Neutrophil (primary cell): ENCODE measurements around the gene ZNF574.

Experiments
- H3K27ac ChIP-seq: fragments of 200-600 bp; sonication (generic); 2 replicates; pipeline ENCODE4 v1.5.1; 2016; ENCODE audit warnings: mild to moderate bottlenecking, moderate library complexity
- H3K27me3 ChIP-seq: fragments of 200-600 bp; sonication (generic); 2 replicates; pipeline ENCODE4 v1.6.0; 2016; ENCODE audit warnings: mild to moderate bottlenecking
- H3K36me3 ChIP-seq: fragments of 200-600 bp; sonication (generic); 2 replicates; pipeline ENCODE4 v1.5.1; 2017
- H3K4me1 ChIP-seq, 2 experiments: fragments of 200-600 bp in 1 of 2; sonication (generic) in 1 of 2; 1 replicate in 1 of 2; 2 replicates in 1 of 2; pipeline versions ENCODE4 v1.5.1 to v1.6.1; 2013 to 2016; ENCODE audit warnings: low read depth in 1 of 2, low read length in 1 of 2, mild to moderate bottlenecking in 1 of 2, moderate library complexity in 1 of 2; ENCODE audit not compliant: control insufficient read depth in 1 of 2, insufficient read depth in 1 of 2
- H3K4me3 ChIP-seq, 2 experiments: fragments of 200-600 bp in 1 of 2; sonication (generic) in 1 of 2; 1 replicate in 1 of 2; 2 replicates in 1 of 2; pipeline ENCODE4 v1.5.1; 2013 to 2016; ENCODE audit warnings: low read depth in 1 of 2, low read length in 1 of 2, mild to moderate bottlenecking in 1 of 2, moderate library complexity in 1 of 2
- H3K9me3 ChIP-seq: fragments of 200-600 bp; sonication (generic); 2 replicates; pipeline ENCODE4 v1.5.1; 2016
- TF ChIP-seq, protein P1 (sequence below): fragments of 200-600 bp; sonication (generic); IDR thresholded peaks from 2 replicates; pipeline ENCODE4 v1.5.1; 2016; ENCODE audit warnings: antibody characterized with exemption

The ZNF574 gene

DNA sequence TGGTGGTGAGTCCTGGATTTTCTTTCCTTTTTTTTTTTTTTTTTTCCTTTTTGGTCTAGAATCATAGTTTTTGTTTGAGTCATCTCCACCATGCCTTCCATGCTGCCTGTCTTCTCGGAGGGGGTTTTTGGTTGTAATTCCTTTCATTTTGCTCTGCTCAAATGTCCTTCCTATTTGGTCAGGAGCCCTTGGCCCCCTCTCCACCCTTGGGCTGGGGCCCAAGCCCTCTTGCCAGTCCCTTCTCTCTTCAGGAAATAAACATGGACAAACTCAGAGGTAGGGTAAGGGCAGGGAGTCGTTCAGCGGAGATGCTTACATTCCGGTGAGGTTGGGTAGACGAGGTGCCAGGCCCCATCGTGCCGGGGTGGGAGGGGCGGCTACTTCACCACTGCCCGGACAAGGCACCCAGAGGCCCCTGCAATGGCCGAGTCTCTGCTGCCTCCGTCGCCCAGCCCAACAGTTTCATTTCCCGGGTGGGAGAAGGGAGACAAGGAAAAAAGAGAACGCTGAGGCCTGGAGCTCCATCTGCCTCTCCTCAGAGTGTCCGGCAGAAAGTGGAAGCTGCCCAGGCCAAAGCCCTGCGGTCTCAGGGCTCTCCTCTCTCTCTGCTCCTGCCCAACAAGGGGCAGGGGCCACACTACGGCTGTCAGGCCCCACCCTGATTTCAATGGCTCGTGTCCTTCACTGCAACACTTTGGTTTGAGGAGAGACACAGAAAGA is 12.7 kb downstream of the ZNF574 start:
- TF ChIP-seq, protein P1, sequence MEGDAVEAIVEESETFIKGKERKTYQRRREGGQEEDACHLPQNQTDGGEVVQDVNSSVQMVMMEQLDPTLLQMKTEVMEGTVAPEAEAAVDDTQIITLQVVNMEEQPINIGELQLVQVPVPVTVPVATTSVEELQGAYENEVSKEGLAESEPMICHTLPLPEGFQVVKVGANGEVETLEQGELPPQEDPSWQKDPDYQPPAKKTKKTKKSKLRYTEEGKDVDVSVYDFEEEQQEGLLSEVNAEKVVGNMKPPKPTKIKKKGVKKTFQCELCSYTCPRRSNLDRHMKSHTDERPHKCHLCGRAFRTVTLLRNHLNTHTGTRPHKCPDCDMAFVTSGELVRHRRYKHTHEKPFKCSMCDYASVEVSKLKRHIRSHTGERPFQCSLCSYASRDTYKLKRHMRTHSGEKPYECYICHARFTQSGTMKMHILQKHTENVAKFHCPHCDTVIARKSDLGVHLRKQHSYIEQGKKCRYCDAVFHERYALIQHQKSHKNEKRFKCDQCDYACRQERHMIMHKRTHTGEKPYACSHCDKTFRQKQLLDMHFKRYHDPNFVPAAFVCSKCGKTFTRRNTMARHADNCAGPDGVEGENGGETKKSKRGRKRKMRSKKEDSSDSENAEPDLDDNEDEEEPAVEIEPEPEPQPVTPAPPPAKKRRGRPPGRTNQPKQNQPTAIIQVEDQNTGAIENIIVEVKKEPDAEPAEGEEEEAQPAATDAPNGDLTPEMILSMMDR, result no peak
- no peaks in the 10 kb centered on the region for H3K36me3 ChIP-seq
- no peaks in the 10 kb centered on the region for H3K4me1 ChIP-seq
- H3K9me3 ChIP-seq, result no peaks in the 10 kb centered on the region
- no peaks in the 10 kb centered on the region for H3K27me3 ChIP-seq
- H3K4me3 ChIP-seq, result no peak overlapping the region
- H3K27ac ChIP-seq, result no peak overlapping the region

DNA sequence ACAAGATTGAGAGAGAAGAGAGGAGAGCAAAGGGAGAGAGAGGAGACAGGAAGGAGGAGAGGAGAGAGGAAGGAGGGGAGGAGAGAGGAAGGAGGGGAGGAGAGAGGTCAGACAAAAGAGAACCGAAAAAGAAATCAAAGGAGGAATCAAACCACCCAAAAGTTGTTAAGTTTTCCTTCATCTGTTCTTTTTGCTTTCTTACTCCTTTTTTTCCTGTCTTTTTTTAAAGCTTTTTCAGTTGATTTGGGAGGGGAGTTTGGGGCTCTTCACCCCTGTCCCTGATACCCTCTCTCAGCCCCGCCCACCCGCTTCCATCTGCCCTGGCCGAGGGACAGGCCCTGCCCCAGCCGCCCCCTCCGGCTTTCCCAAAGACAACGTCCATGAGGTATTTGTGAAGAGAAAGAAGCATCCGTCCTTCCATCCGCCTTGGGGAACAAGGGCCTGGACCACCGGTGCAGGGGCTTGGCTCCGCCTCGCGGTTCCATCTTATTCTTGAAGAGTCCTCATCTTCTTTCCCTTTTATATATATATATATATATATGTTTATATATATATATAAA is 13.3 kb downstream of the ZNF574 start:
- no peaks in the 10 kb centered on the region for H3K36me3 ChIP-seq
- H3K27me3 ChIP-seq, result no peaks in the 10 kb centered on the region
- no peaks in the 10 kb centered on the region for H3K9me3 ChIP-seq
- no peak overlapping the region for H3K4me3 ChIP-seq
- TF ChIP-seq, protein P1, result no peak
- H3K4me1 ChIP-seq, result no peaks in the 10 kb centered on the region
- H3K27ac ChIP-seq, result no peak overlapping the region

- TF ChIP-seq, protein P1, result no peak
- no peak overlapping the region for H3K27ac ChIP-seq
- H3K4me3 ChIP-seq, result no peak overlapping the region
- no peaks in the 10 kb centered on the region for H3K9me3 ChIP-seq
- no peaks in the 10 kb centered on the region for H3K36me3 ChIP-seq
- no peaks in the 10 kb centered on the region for H3K4me1 ChIP-seq
- H3K27me3 ChIP-seq, result no peaks in the 10 kb centered on the region
Measured at GRCh38 chr19:42089772-42090171, 13.8 kb downstream of the ZNF574 start.

DNA sequence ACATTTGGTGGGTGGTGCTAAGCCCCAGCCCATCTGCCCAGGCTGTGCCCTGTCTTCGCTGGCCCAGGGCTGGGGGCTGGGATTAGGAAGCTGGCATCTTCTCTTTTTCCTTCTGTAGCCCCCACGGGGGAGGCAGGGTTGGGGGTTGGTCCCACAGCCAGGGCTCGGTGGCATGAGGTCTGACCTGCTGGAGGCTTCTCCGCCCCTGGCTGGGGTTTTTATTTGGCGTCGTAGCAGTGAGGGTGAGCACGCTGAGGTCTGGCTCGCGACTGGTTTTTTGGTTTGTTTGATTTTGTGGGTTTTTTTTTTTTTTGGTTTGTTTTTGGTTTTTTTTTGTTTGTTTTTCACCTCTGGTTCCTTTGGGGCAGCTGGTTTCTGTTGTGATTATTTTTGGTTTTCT is 14.7 kb downstream of the ZNF574 start:
- TF ChIP-seq, protein P1, result no peak
- Histone ChIP-seq H3K36me3 (no peaks in the 10 kb centered on the region), H3K27ac (no peak overlapping the region)

DNA sequence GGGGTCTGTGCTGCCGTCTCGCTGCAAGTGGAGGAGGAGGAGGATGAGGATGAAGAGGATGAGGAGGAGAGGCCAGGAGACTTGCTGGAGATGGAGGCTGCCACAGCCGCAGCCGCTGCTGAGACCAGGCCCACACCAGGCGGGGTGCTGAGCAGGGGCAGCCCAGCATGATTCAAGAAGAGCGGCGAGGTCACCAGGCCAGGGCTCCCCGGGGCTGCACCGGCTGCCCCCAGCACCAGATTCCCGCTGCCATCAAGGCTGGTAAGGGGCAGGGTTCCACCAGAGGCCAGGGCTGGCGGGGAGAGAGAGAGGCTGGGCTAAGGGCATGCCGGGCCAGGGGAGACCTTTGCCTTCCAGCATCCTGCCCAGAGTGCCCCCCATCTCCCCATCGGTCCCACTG is 15.3 kb downstream of the ZNF574 start:
- H3K27me3 ChIP-seq, result no peaks in the 10 kb centered on the region
- TF ChIP-seq, protein P1, result no peak

More for the DNA sequence above, 14.7 kb downstream of the ZNF574 start:
- no peaks in the 10 kb centered on the region for H3K4me1 ChIP-seq
- no peak overlapping the region for H3K4me3 ChIP-seq
- H3K27me3 ChIP-seq, result no peaks in the 10 kb centered on the region
- H3K9me3 ChIP-seq, result no peaks in the 10 kb centered on the region

More for the DNA sequence above, 15.3 kb downstream of the ZNF574 start:
- Histone ChIP-seq H3K9me3 (no peaks in the 10 kb centered on the region), H3K4me1 (no peaks in the 10 kb centered on the region), H3K27ac (no peak overlapping the region), H3K36me3 (no peaks in the 10 kb centered on the region), H3K4me3 (no peak overlapping the region)
